GM21423 (cell line): Measurements from ENCODE around the gene SLC35F4.

Source experiments
- ATAC-seq: cut with Tn5 transposase; IDR thresholded peaks from one replicate; pipeline ENCODE4 v1.9.1; 2021; ENCODE audit warnings: mild to moderate bottlenecking, moderate library complexity; ENCODE audit not compliant: unreplicated experiment

SLC35F4 gene

DNA sequence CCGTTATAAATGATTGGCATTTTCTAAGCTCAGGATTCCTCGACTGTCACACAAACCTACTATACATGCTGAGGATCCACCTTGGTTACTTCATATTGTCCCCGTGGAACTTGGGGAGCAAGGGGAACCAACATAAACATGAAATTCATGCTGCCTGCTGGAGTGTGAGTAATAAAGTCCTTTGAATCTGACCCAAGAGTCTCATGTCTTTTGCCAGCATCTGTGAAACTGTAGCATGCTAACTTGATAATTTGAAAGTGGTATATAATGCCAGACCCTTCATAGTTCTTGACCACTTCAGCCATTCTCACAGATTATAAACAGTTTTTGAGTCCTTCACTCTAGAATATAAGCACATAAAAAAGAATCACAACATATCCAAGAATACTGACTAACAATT is 17.1 kb downstream of the SLC35F4 start:
- ATAC-seq, result no peak

GRCh38 chr14:57848353-57848752 is 17.5 kb downstream of the SLC35F4 start:
- no peak for ATAC-seq

DNA sequence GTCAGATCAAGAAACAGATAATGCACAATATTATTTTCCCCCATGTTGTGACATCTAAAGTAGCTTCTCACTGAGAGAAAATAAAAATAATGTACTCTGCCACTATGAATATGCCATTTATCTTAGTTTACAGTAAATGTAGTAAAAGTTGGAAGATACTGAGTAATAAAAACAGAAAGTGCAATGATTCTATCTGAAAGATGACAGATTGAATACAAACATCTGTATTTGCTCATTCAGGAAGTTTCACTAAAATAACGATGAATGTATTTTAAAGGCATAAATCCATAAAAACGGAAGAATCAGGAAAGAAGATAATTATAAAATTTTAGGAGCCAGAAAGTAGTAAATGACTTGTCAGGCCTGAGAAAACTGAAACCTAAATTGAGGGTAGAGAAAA is 18.2 kb downstream of the SLC35F4 start:
- ATAC-seq, result no peak

DNA sequence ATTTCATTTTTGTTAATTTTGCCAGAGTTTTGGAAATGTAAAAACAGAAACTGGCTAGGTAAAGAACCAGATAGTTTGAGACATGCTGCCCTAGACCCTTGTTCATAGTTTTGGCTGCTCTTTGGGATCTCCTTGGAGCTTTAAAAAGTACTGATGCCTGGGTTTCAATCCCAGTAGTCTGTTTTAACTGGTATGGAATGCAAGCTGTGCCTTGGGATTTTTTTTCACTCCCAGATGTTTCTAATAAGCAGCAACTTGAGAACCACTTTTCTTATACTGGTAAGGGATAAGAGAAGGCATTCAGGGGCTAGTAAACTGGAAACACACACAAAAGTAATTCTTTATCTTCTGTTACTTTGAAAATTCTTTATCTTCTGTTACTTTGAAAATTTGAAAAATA is 18.8 kb downstream of the SLC35F4 start:
- ATAC-seq, result no peak

DNA sequence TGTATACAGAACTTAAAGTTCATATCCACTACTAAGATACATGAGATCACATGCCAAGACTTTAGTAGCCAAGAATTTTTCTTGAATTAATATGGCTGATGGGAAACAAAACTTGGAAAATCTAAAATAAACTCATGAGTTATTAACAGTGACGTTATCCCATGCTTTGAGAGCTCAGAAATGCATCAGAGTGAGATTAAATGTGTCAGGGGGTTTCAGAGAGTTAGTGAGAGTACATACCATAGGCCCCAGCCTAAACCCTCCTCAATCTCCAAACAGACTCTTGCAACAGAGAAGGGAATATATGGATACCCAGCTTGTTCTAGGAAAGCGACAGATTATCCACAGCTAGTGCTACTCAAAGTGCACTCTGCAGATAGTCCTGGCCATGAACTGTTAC is 19.3 kb downstream of the SLC35F4 start:
- ATAC-seq, result no peak

- no peak for ATAC-seq
These were observed 19.9 kb downstream of the SLC35F4 start for GRCh38 chr14:57845802-57846531.

DNA sequence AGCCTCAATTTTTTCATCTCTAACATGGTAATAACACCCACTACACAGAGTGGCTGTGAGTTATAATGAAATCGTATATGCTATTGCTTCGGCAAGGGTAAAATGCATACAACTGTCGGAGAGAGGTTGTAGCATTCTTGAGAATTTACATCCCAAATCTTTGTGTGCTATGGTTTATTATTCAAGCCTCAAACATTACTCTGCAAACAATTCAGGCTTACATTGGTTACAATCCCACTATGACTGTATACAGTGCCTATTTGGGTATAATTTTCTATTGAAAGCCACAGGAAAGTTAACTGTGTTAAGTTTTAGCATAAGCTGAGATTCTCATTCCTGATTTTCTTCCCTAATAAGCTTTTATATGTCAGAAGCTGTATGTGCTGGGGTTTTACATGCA is 20.6 kb downstream of the SLC35F4 start:
- no peak for ATAC-seq

GRCh38 chr14:57837267-57837666 is 28.6 kb downstream of the SLC35F4 start:
- ATAC-seq, result no peak

DNA sequence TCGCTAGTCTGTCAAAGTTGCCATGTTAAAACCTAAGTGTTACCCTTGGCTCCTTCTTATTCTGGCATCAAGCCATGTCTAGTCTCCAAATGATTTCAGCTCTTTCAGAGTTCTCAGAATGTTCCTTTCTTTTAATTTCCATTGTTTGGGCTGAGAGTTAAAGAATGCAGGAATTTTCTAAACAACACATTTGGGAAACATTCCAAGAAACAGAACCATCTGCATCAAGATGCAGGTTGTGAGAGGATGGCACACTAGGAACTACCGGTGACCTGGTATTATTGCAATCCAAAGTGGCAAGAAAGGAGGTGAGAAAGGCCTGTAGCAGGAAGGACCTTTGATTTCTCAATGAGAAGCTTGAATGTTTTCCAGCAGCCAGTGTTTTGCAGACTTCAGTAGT is 30.1 kb downstream of the SLC35F4 start:
- no peak for ATAC-seq

DNA sequence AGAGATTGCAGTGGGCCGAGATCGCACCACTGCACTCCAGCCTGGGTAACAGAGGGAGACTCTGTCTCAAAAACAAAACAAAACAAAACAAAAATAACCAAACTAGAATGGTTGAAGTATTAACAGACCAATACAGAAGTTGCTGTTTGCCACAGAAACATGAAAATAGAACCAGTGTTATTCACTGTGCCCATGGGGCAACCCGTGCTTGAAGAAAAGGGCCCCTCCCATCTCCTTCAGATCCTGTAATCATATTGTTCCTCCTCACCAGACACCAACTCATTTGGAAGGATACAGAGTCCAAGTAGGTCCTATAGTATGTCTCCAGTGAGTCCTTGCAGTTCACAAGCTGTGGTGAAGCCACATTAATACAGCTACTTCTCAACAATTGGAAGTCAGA is 30.9 kb downstream of the SLC35F4 start:
- no peak for ATAC-seq

- no peak for ATAC-seq
These were observed 31.8 kb downstream of the SLC35F4 start for GRCh38 chr14:57834001-57834598.

- no peak for ATAC-seq
These were observed 32.6 kb downstream of the SLC35F4 start for GRCh38 chr14:57833323-57833722.

DNA sequence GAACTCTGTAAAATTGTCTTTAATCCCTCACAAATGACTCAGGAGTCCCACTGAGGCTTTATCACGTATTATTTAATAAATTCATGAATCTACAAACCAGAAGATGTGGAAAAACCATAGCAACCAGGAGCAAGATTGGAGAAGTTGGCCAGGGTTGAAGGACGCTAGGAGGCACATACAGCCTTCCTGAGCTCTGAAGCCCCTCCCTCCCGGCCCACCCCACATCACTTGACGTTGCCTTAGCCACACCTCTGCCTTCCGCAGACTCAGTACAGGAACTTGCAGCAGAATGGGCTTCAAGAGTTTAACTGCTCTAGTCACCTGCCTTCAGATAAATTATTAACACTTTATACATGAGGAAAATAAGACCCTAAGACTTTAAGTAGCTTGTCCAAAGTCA is 33.9 kb downstream of the SLC35F4 start:
- ATAC-seq, result no peak

GRCh38 chr14:57828713-57829112 is 37.2 kb downstream of the SLC35F4 start:
- ATAC-seq, result no peak

DNA sequence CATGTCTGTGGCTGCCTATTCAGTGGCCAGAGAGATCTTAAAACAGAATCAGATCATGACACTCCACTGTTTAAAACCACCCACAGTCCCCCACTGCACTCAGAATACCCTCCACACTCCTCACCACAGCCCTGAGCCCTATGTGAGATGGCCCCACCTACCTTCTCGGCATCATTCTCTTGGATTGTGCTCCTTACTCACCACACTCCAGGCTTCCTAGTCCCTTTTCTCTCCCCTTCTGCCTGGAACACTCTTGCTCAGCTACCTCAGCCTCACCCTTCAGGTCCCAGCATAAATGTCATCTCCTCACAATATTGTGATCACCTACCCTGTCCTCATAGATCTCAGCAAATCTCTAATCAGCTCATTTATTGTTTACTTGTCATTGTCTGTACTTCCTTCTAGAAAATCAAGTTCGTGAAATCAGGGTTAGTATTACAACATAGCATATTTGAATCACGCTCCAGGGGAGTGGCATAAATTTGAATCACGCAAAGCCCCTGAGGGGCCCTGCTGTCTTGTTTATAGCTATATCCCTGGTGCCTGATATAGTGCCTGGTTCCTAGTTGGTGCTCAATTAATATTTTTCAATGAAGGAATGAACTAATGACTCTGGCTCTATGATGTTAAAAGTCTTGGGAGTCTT is 42.8 kb downstream of the SLC35F4 start:
- no peak for ATAC-seq

DNA sequence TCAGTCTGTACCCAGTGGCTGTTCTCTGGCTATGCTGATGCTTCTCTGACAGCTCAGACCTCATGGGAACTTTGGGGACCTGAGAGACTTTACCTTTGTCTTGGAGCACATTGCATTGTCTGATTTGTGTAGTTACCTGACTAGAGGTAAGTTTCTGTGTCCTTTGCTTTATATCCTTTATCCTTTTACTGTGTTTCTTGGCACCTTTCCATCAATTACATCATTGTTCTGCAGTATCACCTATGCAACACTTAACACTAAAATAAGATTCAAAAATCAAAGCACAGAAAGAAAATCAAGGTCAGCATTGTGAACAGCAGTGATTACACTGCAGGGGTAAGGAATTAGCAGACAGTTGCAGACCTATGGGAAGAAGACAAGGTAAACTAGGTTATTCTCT is 43.8 kb downstream of the SLC35F4 start:
- ATAC-seq, result no peak

GRCh38 chr14:57820581-57820980 is 45.3 kb downstream of the SLC35F4 start:
- no peak for ATAC-seq

DNA sequence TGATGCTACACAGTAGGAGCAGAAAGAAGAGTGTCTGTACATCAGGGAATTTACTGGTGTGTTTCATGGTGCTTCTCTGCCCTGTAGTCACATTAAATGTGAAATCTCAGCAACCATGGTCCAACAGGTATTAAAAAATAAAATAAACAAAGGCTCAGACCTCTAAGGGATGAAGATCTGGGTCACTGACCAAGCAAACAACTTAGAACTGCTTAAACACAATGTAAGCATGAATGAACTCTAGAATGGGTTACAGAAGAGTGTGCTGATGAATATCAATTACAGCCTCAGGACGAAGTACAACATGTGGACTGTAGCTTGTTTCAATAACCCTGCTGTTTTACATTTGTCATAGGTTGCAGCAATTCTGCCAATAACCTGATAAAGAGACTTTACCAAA is 47.4 kb downstream of the SLC35F4 start:
- ATAC-seq, result no peak

GRCh38 chr14:57816568-57817284 is 49.2 kb downstream of the SLC35F4 start:
- ATAC-seq, result peak; percentile 82

GRCh38 chr14:57814726-57815125 is 51.2 kb downstream of the SLC35F4 start:
- no peak for ATAC-seq

GRCh38 chr14:57812741-57813140 is 53.2 kb downstream of the SLC35F4 start:
- ATAC-seq, result no peak
